KMS-11 (cell line): ENCODE results near the gene PLET1.
A peak's percentile ranks its signal among the peaks of the same experiment; 100 is the strongest.

Experiments
- H2AFZ ChIP-seq: fragments of 200-600 bp; sonication (generic); 2 replicates; pipeline ENCODE4 v1.6.1; 2016; ENCODE audit warnings: antibody characterized with exemption, mixed run types, low read depth
- H3K27ac ChIP-seq: fragments of 200-600 bp; sonication (generic); 2 replicates; pipeline ENCODE4 v1.6.1; 2016; ENCODE audit warnings: mild to moderate bottlenecking, mixed run types
- H3K27me3 ChIP-seq: fragments of 200-600 bp; sonication (generic); 2 replicates; pipeline ENCODE4 v1.6.1; 2017; ENCODE audit warnings: mild to moderate bottlenecking, low read depth, mixed run types, moderate library complexity; ENCODE audit not compliant: insufficient read depth
- H3K36me3 ChIP-seq: fragments of 200-600 bp; sonication (generic); 2 replicates; pipeline ENCODE4 v1.6.1; 2017; ENCODE audit warnings: mild to moderate bottlenecking, mixed run types; ENCODE audit not compliant: insufficient read depth
- H3K4me1 ChIP-seq: fragments of 200-600 bp; sonication (generic); 2 replicates; pipeline ENCODE4 v1.6.1; 2016; ENCODE audit warnings: mild to moderate bottlenecking, low read depth, mixed run types; ENCODE audit not compliant: poor library complexity, severe bottlenecking
- H3K4me2 ChIP-seq: fragments of 200-600 bp; sonication (generic); 2 replicates; pipeline ENCODE4 v1.7.0; 2016; ENCODE audit warnings: mild to moderate bottlenecking, mixed run types
- H3K4me3 ChIP-seq: fragments of 200-600 bp; sonication (generic); IDR thresholded peaks from 2 replicates; pipeline ENCODE4 v1.6.1; 2017; ENCODE audit warnings: low read depth, low read length, mixed read lengths; ENCODE audit not compliant: insufficient read depth
- H3K79me2 ChIP-seq: fragments of 200-600 bp; sonication (generic); 2 replicates; pipeline ENCODE4 v1.6.1; 2016; ENCODE audit warnings: low read depth, mixed run types; ENCODE audit not compliant: insufficient read depth
- H3K9ac ChIP-seq: fragments of 200-600 bp; sonication (generic); 2 replicates; pipeline ENCODE4 v1.6.1; 2016; ENCODE audit warnings: mild to moderate bottlenecking, mixed run types
- H4K20me1 ChIP-seq: fragments of 200-600 bp; sonication (generic); 2 replicates; pipeline ENCODE4 v1.6.1; 2016; ENCODE audit warnings: mild to moderate bottlenecking, mixed run types; ENCODE audit not compliant: insufficient read depth
- CTCF ChIP-seq: fragments of 200-600 bp; sonication (generic); conservative IDR thresholded peaks from 2 replicates; pipeline ENCODE4 v1.6.1; 2017; ENCODE audit warnings: low read depth, mild to moderate bottlenecking, antibody characterized with exemption, low read length, moderate library complexity, mixed read lengths

Gene PLET1

GRCh38 chr11:112304914-112305313 is 44.3 kb upstream of the PLET1 start:
- no peak overlapping the region for H3K27ac ChIP-seq
- no peaks in the 10 kb centered on the region for H3K36me3 ChIP-seq
- no peaks in the 10 kb centered on the region for H3K27me3 ChIP-seq
- H3K4me3 ChIP-seq: no peak overlapping the region
- H3K4me2 ChIP-seq: no peak overlapping the region
- no peaks in the 10 kb centered on the region for H3K79me2 ChIP-seq
- H2AFZ ChIP-seq: no peak overlapping the region
- H3K9ac ChIP-seq: no peak overlapping the region
- TF ChIP-seq CTCF: no peak
- H3K4me1 ChIP-seq: peaks cover 6% of the 10 kb centered on the region
- no peaks in the 10 kb centered on the region for H4K20me1 ChIP-seq

GRCh38 chr11:112303616-112304015 is 43.0 kb upstream of the PLET1 start:
- Histone ChIP-seq H3K4me3 (no peak overlapping the region), H2AFZ (no peak overlapping the region), H3K79me2 (no peaks in the 10 kb centered on the region), H3K27ac (no peak overlapping the region), H3K27me3 (no peaks in the 10 kb centered on the region), H3K4me2 (no peak overlapping the region), H3K4me1 (peaks cover 6% of the 10 kb centered on the region), H4K20me1 (no peaks in the 10 kb centered on the region), H3K9ac (no peak overlapping the region), H3K36me3 (no peaks in the 10 kb centered on the region)
- TF ChIP-seq CTCF: no peak

GRCh38 chr11:112302226-112302868 is 41.7 kb upstream of the PLET1 start:
- H3K27ac ChIP-seq: no peak overlapping the region

GRCh38 chr11:112300094-112300786 is 39.6 kb upstream of the PLET1 start:
- Histone ChIP-seq H3K4me3 (no peak overlapping the region), H3K9ac (no peak overlapping the region), H3K27me3 (no peaks in the 10 kb centered on the region), H3K27ac (no peak overlapping the region), H2AFZ (no peak overlapping the region), H3K4me1 (peaks cover 6% of the 10 kb centered on the region), H3K4me2 (no peak overlapping the region), H3K36me3 (no peaks in the 10 kb centered on the region), H3K79me2 (no peaks in the 10 kb centered on the region), H4K20me1 (no peaks in the 10 kb centered on the region)
- no peak for TF ChIP-seq CTCF

More at GRCh38 chr11:112302226-112302868, 41.7 kb upstream of the PLET1 start:
- TF ChIP-seq CTCF: no peak
- Histone ChIP-seq H2AFZ (peak overlapping the region; percentile 14; the same call in 1 of the 2 replicates), H3K9ac (no peak overlapping the region), H4K20me1 (no peaks in the 10 kb centered on the region), H3K4me2 (no peak overlapping the region; the same call in 1 of the 2 replicates), H3K36me3 (no peaks in the 10 kb centered on the region), H3K79me2 (no peaks in the 10 kb centered on the region), H3K27me3 (no peaks in the 10 kb centered on the region), H3K4me1 (peaks cover 6% of the 10 kb centered on the region), H3K4me3 (no peak overlapping the region)
